GM18498 (cell line): ENCODE results near the gene FAM3C.

Experiments
- ATAC-seq: cut with Tn5 transposase; IDR thresholded peaks from one replicate; pipeline ENCODE4 v1.9.1; 2021; ENCODE audit warnings: mild to moderate bottlenecking, moderate library complexity; ENCODE audit not compliant: unreplicated experiment

Gene FAM3C

DNA sequence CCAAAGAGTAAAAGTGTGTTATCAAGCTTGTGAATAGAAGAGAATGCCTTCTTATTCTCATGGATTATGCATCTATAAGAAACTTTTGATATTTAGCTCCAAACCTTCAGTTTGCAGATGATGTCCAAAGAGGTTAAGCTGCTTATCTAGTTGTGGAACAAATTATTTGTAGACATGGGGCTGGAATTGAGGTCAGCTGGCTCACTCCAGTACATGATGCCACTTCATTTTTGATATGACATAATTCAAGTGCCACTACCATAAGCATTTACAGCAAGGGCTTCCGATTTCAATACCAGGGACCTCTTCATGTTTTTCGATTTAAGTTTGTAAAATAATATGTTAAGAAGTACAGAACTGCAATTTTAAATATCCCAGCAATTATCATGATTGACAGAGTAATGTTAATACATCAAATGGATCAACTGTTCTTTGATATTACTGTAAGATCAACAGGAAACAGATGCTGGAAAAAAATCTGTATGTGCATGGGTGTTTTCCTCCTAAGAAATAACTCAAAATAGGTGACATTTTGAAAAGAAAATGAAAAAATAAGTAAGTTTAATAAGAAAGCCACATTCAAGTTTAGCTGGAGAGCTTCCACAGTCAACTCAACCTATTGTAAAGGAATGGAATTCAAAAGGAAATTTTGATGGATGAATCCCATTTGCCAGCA lies 12.7 kb downstream of the FAM3C start:
- no peak for ATAC-seq

DNA sequence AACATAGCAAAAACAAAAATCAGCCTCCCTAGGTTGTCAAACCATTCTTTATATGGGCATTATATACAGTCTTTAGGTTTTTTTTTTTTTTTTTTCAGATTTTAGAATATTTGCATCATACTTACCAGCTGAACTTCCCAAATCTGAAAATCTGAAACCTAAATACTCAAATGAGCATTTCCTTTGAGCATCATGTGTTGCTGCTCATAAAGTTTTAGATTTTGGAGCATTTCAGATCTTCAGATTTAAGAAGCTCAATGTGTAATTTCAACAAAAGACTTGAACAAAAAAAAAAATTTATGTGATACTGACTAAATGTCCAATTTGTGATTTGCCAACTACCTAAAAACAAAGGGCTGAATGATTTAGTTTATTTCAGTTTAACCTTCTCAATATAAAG lies 13.6 kb downstream of the FAM3C start:
- ATAC-seq: no peak

DNA sequence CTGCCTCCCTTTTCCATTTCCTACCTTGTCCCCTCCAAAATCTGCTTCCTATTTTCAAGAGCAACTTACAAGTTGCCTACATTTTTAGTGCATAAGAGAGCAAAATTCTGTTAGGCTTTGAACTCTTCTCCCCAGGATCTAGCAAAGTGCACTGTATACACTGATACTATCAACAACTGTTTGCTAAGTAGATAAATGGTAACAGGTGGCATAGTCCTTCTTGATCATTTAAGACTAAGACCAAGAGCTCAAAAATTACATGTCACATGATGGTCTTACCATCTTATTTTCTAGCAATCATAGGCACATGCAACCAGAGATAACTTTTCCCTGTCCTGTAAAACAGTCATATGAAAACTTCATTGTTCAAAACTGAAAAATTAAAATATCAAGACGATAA lies 16.2 kb downstream of the FAM3C start:
- ATAC-seq: no peak

DNA sequence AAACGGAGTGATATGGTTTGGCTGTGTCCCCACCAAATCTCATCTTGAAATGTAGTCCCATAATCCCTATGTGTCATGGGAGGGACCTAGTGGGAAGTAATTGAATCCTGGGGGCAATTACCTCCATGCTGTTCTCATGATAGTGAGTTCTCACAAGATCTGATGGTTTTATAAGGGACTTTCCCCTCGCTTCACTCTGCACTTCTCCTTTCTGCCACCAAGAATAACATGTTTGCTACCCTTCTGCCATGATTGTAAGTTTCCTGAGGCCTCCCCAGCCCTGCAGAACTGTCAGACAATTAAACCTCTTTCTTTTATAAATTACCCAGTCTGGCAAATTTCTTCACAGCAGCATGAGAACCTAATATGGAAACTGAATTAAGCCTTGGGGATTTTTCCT lies 19.1 kb downstream of the FAM3C start:
- ATAC-seq: no peak

DNA sequence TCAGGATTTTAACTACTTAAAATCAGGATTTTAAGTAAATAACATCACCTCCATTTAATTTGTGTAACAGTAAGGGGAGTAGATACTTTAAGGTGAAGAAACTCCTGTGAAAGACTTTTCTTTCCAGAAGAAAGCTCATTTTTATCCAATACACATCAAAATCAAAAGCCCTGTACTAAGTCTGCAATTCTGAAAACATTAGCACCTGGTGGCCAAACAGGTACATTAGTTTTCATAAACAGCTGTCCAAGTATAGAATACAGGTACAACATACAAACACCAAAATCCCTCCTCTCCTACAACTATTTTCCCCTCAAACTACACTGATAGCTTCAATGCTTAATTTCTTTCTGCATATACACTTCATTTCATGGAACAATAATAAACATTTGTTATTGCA lies 22.9 kb downstream of the FAM3C start:
- no peak for ATAC-seq

DNA sequence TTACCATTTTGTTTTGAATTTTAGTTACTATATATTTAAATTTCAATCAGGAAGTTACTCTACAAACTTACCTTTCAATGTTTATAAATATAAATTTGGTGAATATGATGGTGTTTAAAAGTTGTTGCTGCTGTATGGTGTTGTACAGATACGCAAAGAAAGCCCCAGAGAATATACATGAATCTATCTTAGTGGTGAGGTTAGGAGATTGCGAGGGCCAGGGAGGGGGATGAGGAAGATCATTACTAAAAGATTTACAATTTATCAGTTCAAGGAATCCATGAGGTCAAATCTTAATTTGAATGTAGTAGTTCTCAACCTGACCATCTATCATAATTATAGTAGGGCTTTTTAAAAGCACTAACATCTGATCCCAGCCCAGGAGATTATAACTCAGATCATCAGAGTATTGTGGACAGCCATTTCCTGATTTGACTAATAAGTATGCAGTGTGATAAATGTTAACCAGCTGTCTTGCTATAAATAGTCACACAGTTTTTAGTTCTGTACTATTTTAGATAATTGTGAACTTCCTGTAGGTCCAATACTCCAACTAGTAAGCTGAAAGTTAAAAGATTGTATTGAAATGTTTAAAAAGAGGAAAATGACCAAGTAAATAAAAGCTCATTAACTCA lies 23.6 kb downstream of the FAM3C start:
- peak; percentile 82 for ATAC-seq

DNA sequence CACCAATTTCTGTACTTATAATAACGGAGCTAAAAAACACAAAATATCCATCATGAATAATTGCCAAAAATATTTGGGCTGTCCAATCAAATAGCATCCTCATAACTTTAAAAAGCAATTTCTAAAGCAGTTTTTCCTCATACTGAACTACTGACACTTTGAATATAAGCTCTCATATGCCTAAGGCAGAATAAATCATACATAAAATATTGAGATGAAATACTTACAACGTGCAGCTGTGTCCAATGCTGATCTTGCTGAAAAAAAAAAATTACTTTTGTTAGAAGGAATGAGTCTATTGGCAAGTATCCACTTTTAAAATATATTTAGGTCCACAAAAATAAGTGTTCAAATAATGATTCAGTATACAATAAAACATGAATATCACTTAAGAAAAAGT lies 24.2 kb downstream of the FAM3C start:
- no peak for ATAC-seq

DNA sequence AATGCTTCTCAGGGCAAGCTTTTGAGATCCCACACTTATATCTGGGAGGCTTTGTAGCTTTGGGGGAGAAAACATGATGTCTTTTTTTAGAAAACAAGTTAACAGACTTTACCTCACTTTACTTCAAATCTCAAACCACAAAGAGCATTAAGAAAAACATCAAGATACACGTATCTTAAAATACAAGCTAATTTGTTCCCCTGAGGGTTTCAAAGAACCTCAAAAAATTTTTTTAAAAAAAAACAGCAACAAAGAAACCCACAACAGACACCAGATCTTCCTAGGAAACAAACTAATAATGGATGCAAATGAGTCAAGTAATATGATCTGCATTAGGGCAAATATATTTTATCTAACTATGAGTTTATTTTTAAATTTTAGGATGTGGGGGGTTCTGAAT lies 24.7 kb downstream of the FAM3C start:
- ATAC-seq: no peak

DNA sequence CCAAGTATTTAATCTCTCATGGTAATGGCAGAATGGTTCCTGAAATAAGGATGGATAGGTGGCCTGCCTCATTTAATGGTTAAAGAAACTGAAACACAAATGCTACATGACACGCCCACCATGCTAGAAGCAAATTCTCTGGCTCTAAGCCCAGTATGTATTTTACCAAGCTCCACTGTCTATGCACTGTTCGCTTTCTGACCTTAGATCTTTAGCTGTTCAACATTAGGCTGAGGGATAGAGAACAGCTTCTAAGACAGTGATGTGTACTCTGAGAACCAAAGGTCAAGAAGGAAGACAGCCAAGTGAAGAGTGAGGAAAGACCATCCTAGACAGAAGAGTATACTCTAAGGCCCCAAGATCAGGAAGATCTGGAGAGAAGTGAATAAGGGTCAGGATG lies 26.6 kb downstream of the FAM3C start:
- peak; percentile 66 for ATAC-seq

DNA sequence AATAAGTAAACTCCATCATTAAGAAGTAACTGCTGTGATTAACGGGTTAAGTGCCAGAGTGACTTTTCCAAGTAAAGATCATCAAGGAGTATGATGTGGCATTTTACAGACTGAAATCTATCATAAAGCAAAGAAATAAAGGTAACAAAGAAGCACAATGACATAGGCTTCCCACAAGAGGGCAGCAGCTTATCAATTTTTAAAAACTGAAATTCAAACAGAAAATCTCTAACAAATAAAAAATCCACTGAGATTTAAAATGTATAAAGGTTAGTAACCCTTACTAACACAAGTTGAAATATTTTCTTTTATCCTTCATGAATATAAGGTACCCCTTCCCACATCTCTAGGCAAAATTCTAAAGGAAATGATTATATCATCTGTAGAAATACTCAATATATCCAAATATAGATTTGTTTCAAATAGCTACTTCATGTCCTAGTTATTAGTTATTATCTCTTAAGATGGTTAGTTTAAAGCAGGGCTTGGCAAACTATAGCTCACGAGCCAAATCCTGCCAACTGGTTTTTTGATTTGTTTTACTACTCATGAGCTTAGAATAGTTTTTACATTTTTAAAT lies 29.2 kb downstream of the FAM3C start:
- ATAC-seq: no peak

DNA sequence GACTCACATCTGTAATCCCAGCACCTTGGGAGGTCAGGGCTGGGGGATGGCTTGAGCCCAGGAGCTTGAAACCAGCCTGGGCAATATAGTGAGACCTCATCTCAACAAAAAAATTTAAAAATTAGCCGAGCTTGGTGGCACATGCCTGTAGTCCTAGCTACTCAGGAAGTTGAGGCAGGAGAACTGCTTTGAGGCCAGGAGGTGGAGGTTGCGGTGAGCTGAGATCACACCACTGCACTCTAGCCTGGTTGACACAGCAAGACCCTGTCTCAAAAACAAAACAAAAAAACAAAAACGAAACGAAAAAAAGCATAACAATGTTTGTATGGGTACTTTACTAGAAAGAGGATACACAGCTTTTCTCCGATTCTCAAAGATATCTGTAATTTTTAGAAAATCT lies 35.5 kb downstream of the FAM3C start:
- no peak for ATAC-seq

DNA sequence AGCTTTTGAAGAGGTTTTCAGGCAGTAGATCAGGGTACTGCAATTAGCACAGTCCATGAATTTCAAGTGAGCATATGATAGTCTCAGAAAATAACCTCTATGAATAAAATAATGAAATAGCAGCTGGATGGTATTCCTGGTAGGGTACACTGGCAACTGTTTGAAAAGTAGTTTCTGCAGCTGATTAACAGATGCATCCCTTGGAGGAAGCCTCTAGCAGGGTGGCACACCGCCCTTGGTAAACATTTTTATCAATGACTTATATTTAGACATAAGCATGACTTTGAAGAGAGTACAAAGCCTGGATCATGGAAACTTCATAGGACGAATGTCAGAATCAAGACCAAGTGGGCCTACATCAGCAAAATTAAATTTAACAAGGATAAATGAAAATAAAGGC lies 40.5 kb downstream of the FAM3C start:
- ATAC-seq: no peak

DNA sequence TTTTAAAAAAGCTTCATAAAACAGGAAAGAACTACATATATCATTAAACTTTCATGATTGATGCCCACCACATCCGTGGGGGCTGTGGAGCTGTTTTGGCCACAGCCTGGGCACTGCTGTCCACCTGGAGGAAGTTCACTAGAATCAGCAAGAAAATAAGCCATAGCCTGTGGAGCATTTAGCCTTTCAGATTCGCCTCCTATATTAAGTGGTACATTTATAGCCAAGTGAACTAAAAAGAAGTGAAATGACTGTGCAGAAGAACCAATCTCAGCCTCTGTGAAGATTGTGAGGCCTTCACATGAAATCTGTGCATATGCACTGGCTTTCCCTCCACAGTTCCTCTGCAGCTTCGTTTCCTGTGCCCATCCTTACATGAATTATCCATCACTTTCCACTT lies 43.8 kb downstream of the FAM3C start:
- ATAC-seq: no peak

DNA sequence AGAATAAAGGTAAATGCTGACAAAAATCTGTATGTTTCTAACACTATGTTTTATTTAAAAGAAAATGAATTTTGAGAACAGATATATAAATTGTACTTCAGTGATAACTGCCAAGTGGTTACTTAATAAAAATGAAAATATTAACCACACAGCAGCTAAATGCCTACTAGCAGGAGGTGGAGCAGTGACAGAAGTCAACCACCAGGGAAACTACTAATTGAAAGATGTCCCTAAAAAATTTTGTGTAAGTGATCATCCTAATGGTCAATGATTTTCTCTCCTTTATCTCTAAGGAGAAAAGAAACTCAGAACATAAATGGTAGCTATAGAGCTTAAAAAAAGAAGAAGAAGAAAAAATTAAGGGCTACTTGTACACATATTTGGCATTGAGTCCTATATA lies 44.4 kb downstream of the FAM3C start:
- ATAC-seq: no peak

DNA sequence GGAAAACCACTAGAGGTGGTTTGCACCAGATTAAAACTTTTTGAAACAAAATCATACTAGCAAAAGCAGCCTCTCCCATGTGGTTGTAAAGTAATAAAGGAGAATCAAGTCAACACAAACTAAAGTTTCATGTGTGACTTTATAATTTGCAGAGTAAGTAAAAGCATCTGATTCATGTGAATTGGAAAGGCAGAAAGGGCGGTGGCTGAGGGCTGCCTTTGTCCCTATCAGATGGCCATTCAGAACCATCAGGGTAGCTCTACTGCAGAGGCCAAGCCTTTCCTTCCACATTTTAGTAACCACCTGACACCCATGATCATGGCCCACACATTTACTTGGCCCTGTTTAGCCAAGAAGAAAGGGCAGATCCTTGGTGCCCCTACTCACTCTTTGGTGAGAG lies 51.6 kb downstream of the FAM3C start:
- ATAC-seq: no peak

DNA sequence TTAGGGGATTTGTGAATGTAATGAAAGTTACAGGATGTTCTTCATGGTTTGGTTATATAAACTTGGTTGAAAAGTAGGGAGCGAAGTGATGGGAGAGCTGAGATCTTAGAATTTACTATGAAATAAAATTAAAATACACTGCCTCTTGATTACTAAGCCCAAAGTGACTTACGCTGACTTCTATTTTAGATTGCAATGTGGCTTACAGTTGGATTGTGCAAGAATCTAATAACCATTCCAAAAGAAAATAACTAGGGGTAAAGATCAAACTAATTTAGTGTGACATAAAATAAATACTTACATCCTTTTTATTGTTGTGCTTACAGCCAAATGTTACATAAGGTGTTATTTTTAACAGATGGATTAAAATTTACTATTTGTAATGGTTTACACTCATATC lies 52.0 kb downstream of the FAM3C start:
- ATAC-seq: no peak

DNA sequence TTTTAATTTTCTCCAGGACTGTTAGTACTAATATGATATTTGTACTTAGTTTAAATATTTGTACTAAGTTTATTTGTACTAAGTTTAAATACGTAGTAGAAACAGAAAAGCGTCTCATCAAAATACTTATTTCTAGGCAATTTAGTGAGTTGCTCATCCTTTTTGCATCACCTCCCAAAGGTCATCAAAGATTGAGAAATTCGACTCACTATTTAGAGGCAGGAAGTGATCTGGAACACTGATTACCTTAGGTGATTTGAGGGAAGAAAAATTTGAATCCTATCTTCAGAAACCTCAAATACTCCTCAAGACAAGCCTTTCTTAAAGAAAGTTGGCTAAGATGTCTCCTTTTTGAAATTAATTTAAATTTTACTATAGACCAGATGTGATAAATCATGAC lies 52.8 kb downstream of the FAM3C start:
- ATAC-seq: no peak

DNA sequence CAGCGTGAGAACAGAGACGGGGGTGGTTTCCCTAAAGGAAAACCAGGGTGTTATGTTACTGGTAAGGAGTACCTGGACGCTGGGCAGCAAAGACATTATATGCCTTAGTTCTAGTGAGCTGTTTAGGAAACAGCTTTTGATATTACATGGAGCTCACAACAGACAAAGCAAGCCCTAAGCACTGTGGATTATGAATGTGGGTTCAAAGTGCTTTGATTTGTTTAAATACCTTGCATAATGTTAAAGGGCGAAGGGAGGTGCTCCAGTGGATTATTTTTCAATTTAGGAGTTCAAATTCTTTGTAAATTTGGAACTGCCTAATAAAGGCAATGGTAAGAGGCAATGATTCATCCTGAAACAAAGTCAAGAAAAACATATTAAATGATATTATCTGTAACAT lies 53.5 kb downstream of the FAM3C start:
- ATAC-seq: no peak

DNA sequence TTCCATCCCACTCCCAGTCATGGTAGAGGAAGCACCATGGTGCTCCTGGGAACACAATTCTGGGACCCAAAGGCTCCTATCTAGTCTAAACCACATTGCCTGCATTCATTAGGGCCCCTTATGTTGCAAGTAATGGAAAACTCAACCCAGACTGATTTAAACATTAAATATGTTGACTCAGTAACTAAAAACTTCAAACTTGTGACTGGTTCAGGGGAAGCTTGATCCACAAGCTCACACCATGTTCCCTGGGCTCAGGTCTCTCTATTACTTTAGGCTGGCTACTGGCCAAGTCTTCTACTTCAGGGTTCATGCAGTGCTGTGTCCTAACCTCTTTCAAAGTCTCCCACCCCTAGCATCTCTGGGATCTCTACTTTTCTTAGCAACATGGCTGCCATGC lies 54.2 kb downstream of the FAM3C start:
- ATAC-seq: no peak

DNA sequence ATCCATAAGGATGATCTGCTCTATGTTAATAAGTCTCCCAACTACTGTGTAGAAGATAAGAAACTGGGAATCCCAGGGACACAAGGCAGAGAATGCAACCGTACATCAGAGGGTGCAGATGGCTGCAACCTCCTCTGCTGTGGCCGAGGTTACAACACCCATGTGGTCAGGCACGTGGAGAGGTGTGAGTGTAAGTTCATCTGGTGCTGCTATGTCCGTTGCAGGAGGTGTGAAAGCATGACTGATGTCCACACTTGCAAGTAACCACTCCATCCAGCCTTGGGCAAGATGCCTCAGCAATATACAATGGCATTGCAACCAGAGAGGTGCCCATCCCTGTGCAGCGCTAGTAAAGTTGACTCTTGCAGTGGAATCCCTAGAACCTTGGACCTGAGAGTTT lies 57.0 kb downstream of the FAM3C start:
- ATAC-seq: peak; percentile 41

DNA sequence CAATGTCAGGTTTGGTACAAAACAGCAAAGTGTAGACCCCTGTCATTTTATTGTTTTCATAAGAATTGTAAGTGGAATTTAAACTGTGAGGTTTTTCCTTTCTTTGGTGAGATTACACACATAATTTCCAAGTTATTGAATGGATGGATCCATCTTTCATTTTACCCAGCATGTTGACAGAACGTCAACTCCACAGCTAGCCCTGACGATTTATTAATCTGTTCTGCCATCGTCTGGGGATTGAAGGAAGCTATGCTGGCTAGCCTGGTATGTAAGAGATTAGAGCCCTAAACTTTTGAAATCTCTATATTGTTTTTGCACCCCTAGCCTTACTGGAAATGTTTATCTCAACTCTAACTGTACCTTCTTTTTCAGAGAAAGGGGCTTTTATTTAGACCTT lies 58.7 kb downstream of the FAM3C start:
- peak; percentile 62 for ATAC-seq

DNA sequence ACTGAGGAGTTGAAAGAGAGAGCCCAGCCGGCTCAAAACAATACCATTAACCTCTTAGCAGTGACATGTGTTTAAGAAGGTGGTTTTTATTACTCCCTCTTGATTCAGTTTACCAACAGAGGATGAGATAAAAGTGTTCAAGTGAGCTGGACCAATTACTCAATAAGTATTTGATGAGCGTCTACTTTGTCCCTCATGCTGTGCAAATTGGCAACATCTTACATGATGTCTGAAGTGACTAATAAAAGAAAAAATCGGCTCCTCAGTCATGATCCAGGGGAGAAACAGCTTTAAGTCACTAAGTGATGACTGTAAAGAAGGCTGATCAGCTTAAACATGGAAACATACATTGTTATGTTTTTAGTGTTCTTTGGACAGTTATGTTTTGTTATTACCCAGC lies 59.5 kb downstream of the FAM3C start:
- ATAC-seq: no peak
